NCI-H1694 treated with DMSO at 0.1 percent for 48 hours (cell line): ENCODE data around the gene MALL.
"Not testable (repeated sequence)": the region's sequence is repeated elsewhere in the genome, so short reads cannot be mapped to it uniquely, and the experiment has no call there.

ENCODE experiments used
- DNase-seq: peaks from one replicate; lab custom pipeline; 2025; lab: John Stamatoyannopoulos, UW

Gene MALL

GRCh38 chr2:110097506-110098220 is 18.0 kb downstream of the MALL start:
- DNase-seq: no peak

GRCh38 chr2:110095994-110096633 is 19.5 kb downstream of the MALL start:
- no peak for DNase-seq

- not testable (repeated sequence) for DNase-seq
Observed at GRCh38 chr2:110094884-110095534, 20.6 kb downstream of the MALL start.

GRCh38 chr2:110093924-110094323 is 21.7 kb downstream of the MALL start:
- DNase-seq: not testable (repeated sequence)

- not testable (repeated sequence) for DNase-seq
Observed at GRCh38 chr2:110090164-110090563, 25.5 kb downstream of the MALL start.

- DNase-seq: not testable (repeated sequence)
Observed at GRCh38 chr2:110083757-110084156, 31.9 kb downstream of the MALL start.

- DNase-seq: not testable (repeated sequence)
Observed at GRCh38 chr2:110083162-110083561, 32.5 kb downstream of the MALL start.

GRCh38 chr2:110078104-110078503 is 37.5 kb downstream of the MALL start:
- DNase-seq: not testable (repeated sequence)

- not testable (repeated sequence) for DNase-seq
Observed at GRCh38 chr2:110075896-110076295, 39.7 kb downstream of the MALL start.

- not testable (repeated sequence) for DNase-seq
Observed at GRCh38 chr2:110069869-110070268, 45.8 kb downstream of the MALL start.

- not testable (repeated sequence) for DNase-seq
Observed at GRCh38 chr2:110068153-110068552, 47.5 kb downstream of the MALL start.

- not testable (repeated sequence) for DNase-seq
Observed at GRCh38 chr2:110062332-110062731, 53.3 kb downstream of the MALL start.

GRCh38 chr2:110060550-110060949 is 55.1 kb downstream of the MALL start:
- not testable (repeated sequence) for DNase-seq

GRCh38 chr2:110059694-110060358 is 55.8 kb downstream of the MALL start:
- DNase-seq: not testable (repeated sequence)

- DNase-seq: not testable (repeated sequence)
Observed at GRCh38 chr2:110059009-110059693, 56.5 kb downstream of the MALL start.

- not testable (repeated sequence) for DNase-seq
Observed at GRCh38 chr2:110058034-110058433, 57.6 kb downstream of the MALL start.

- DNase-seq: not testable (repeated sequence)
Observed at GRCh38 chr2:110055819-110056408, 59.7 kb downstream of the MALL start.

GRCh38 chr2:110054521-110055407 is 60.9 kb downstream of the MALL start:
- not testable (repeated sequence) for DNase-seq

- DNase-seq: not testable (repeated sequence)
Observed at GRCh38 chr2:110053688-110054087, 61.9 kb downstream of the MALL start.

- not testable (repeated sequence) for DNase-seq
Observed at GRCh38 chr2:110052166-110052565, 63.5 kb downstream of the MALL start.
